Mucosa of rectum (tissue), 2 donors: Measurements from ENCODE around the gene ANKRD18B.
"Not testable (repeated sequence)": the region's sequence is repeated elsewhere in the genome, so short reads cannot be mapped to it uniquely, and the experiment has no call there.

Experiments used
- H3K27ac ChIP-seq, 2 donors: one replicate each; pipeline ENCODE4 v1.7.0; 2013; ENCODE audit warnings: inconsistent platforms in 2 of 2, low read depth in 2 of 2, low read length in 2 of 2
- H3K27me3 ChIP-seq, 2 donors: one replicate each; pipeline ENCODE4 v1.7.0; 2013; ENCODE audit warnings: low read length in 2 of 2; ENCODE audit not compliant: control insufficient read depth in 2 of 2, insufficient read depth in 2 of 2
- H3K36me3 ChIP-seq, 2 donors: one replicate each; pipeline ENCODE4 v1.7.0; 2013; ENCODE audit warnings: low read length in 2 of 2; ENCODE audit not compliant: control insufficient read depth in 2 of 2, insufficient read depth in 2 of 2
- H3K4me1 ChIP-seq, 2 donors: one replicate each; pipeline ENCODE4 v1.7.0; 2013; ENCODE audit warnings: low read length in 2 of 2, mild to moderate bottlenecking in 1 of 2; ENCODE audit not compliant: control insufficient read depth in 2 of 2, insufficient read depth in 2 of 2
- H3K4me3 ChIP-seq, 2 donors: one replicate each; pipeline ENCODE4 v1.7.0; 2013; ENCODE audit warnings: low read length in 2 of 2
- H3K9ac ChIP-seq, 2 donors: one replicate each; pipeline ENCODE4 v1.7.0; 2013; ENCODE audit warnings: low read length in 2 of 2, low read depth in 1 of 2, mild to moderate bottlenecking in 1 of 2
- H3K9me3 ChIP-seq, 2 donors: one replicate each; pipeline ENCODE4 v1.7.0; 2013; ENCODE audit warnings: low read length in 2 of 2; ENCODE audit not compliant: control insufficient read depth in 2 of 2
- donor health status: healthy.
- donor health status: Normal muscosa, but diverticular disease.

The ANKRD18B gene

GRCh38 chr9:33523397-33524305 lies at the start of gene ANKRD18B:
ANKRD18B (plus strand) TSS chr9:33524251; CDS start chr9:33524490, 239 bp downstream.
- H3K4me3 ChIP-seq: peak within 1 kb of the TSS; percentile 16 to 26
- H3K27me3 ChIP-seq: peaks cover 14 to 18% of the 10 kb centered on the region in 2 donors
- not testable (repeated sequence) for H3K9me3 ChIP-seq, H3K4me1 ChIP-seq, H3K9ac ChIP-seq, H3K36me3 ChIP-seq, H3K27ac ChIP-seq

DNA sequence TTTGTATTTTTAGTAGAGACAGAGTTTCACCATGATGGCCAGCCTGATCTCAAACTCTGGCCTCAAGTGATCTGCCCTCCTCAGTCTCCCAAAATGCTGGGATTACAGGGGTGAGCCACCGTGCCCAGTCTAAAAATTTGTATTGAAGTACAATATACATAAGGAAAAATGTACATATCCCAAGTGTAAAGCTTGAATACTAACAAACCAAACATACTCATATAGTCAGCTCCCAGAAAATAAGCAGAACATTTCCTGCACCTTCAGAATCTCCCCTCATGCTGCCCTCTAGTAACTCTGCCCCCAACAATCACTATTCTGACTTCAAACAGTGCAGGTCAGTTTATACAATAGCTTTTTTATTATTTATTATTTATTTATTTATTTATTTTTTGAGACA lies 48.7 kb upstream of the ANKRD18B start:
- no peaks in the 10 kb centered on the region for H3K27me3 ChIP-seq
- H3K4me3 ChIP-seq: no peak overlapping the region
- no peak overlapping the region for H3K9ac ChIP-seq
- no peaks in the 10 kb centered on the region for H3K9me3 ChIP-seq
- H3K27ac ChIP-seq: no peak overlapping the region
- H3K4me1 ChIP-seq: peaks cover 12 to 16% of the 10 kb centered on the region in 2 donors
- H3K36me3 ChIP-seq: peaks cover 12 to 14% of the 10 kb centered on the region in 2 donors

DNA sequence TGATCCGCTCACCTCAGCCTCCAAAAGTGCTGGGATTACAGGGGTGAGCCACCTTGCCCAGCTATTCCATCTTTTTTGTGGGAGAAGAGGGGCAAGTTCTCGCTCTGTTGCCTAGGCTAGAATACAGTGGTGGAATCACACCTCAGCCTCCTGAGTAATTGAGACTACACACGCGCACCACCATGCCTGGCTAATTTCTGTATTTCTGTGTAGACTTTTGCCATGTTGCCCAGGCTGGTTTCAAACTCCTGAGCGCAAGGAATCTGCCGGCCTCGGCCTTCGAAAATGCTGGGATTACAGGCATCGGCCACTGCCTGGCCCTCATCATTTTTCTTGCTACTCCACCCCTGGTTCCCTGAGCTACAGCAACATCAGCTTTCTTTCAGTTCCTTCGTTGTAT lies 47.5 kb upstream of the ANKRD18B start:
- Histone ChIP-seq H3K4me3 (no peak overlapping the region), H3K9ac (no peak overlapping the region), H3K9me3 (no peaks in the 10 kb centered on the region), H3K27ac (no peak overlapping the region), H3K4me1 (peaks cover 12 to 16% of the 10 kb centered on the region in 2 donors), H3K36me3 (peaks cover 6 to 7% of the 10 kb centered on the region in 2 donors), H3K27me3 (no peaks in the 10 kb centered on the region)

DNA sequence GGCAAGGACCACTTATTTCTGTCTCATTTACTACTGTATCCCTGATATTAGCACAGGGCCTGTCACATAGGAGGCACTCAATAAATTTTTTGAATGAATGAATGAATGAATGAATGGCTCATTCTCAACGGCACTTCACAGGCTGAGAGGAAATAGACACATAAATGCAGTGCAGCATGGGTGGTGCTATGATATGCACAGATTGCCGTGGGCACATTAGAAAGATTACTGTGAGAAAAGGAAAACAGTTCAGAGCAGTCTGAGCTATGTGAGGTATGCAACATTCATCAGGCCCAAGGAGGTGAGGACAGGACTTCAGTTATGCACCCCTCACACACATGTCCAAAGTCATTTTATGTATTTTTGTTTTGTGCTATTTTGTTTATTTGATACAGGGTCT lies 43.9 kb upstream of the ANKRD18B start:
- Histone ChIP-seq H3K4me3 (no peak overlapping the region), H3K27ac (no peak overlapping the region), H3K9me3 (no peaks in the 10 kb centered on the region), H3K9ac (no peak overlapping the region), H3K27me3 (no peaks in the 10 kb centered on the region), H3K36me3 (no peaks in the 10 kb centered on the region), H3K4me1 (no peaks in the 10 kb centered on the region)

DNA sequence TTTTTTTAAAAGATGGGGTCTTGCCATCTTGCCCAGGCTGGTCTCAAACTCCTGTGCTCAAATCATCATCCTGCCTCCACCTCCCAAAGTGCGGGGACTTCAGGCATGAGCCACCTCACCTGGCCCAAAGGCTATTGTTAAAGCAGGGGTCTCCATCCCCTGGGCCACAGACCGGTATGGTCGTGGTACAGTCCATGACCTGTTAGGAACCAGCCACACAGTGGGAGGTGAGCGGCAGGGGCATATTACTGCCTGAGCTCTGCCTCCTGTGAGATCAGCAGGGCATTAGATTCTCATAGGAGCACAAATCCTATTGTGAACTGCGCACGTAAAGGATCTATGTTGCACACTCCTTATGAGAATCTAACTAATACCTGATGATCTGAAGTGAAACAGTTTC lies 43.1 kb upstream of the ANKRD18B start:
- Histone ChIP-seq H3K4me1 (no peaks in the 10 kb centered on the region), H3K9ac (no peak overlapping the region), H3K27me3 (no peaks in the 10 kb centered on the region), H3K4me3 (no peak overlapping the region), H3K9me3 (no peaks in the 10 kb centered on the region), H3K36me3 (no peaks in the 10 kb centered on the region), H3K27ac (no peak overlapping the region)

DNA sequence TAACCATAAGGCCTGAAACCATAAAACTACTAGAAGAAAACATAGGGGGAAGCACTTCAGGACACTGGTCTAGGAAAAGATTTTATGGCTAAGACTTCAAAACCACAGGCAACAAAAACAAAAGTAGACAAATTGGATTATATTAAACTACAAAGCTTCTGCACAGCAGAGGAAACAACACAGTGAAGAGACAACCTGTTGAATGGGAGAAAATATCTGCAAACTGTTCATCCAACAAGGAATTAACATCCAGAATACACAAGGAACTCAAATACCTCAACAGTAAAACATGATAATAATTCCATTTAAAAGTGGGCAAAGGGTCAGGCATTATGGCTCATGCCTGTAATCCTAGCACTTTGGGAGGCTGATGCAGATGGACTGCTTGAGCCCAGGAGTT lies 38.7 kb upstream of the ANKRD18B start:
- not testable (repeated sequence) for H3K4me1 ChIP-seq, H3K4me3 ChIP-seq, H3K27me3 ChIP-seq, H3K9ac ChIP-seq, H3K9me3 ChIP-seq, H3K36me3 ChIP-seq, H3K27ac ChIP-seq

GRCh38 chr9:33489066-33489465 lies 35.0 kb upstream of the ANKRD18B start:
- H3K27ac ChIP-seq: no peak overlapping the region
- no peak overlapping the region for H3K9ac ChIP-seq
- H3K4me1 ChIP-seq: no peaks in the 10 kb centered on the region
- H3K9me3 ChIP-seq: no peaks in the 10 kb centered on the region
- no peak overlapping the region for H3K4me3 ChIP-seq
- no peaks in the 10 kb centered on the region for H3K27me3 ChIP-seq
- no peaks in the 10 kb centered on the region for H3K36me3 ChIP-seq

- H3K27me3 ChIP-seq, H3K4me3 ChIP-seq, H3K36me3 ChIP-seq, H3K9me3 ChIP-seq, H3K27ac ChIP-seq, H3K4me1 ChIP-seq, H3K9ac ChIP-seq: not testable (repeated sequence)
Measured at GRCh38 chr9:33493819-33494218, 30.2 kb upstream of the ANKRD18B start.

DNA sequence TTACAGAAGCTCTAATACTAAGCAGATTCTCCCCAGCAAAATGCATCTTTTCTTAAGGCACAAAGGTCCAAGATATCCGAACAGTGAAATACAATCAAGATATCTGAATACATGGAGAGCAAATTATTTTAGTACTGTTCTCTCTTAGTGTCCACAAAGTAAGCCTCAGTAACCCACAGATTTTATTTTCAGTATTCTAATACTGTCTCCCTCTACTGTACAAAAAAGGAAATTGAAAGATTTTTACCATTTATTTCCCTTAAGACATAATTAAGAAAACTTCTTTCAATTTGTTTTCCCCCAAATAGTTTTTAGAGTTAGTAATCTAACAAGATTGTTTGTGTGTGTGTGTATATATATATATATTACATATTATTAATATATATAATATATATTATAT lies 25.7 kb upstream of the ANKRD18B start:
- H3K9me3 ChIP-seq: no peaks in the 10 kb centered on the region
- no peak overlapping the region for H3K27ac ChIP-seq
- no peak overlapping the region for H3K4me3 ChIP-seq
- no peaks in the 10 kb centered on the region for H3K27me3 ChIP-seq
- no peaks in the 10 kb centered on the region for H3K36me3 ChIP-seq
- no peak overlapping the region for H3K9ac ChIP-seq
- H3K4me1 ChIP-seq: no peaks in the 10 kb centered on the region

- H3K27ac ChIP-seq: no peak overlapping the region
- no peak overlapping the region for H3K4me3 ChIP-seq
Measured at GRCh38 chr9:33506626-33507370, 17.3 kb upstream of the ANKRD18B start.

More at GRCh38 chr9:33506626-33507370, 17.3 kb upstream of the ANKRD18B start:
- peaks cover 0 to 2% of the 10 kb centered on the region in 2 donors for H3K27me3 ChIP-seq
- no peaks in the 10 kb centered on the region for H3K4me1 ChIP-seq
- no peak overlapping the region for H3K9ac ChIP-seq
- H3K36me3 ChIP-seq: no peaks in the 10 kb centered on the region
- H3K9me3 ChIP-seq: no peaks in the 10 kb centered on the region
